GM19193 (cell line): ENCODE measurements around the gene ZFP69B.

Experiments
- POLR2A ChIP-seq: IDR thresholded peaks from 4 replicates; pipeline ENCODE4 v1.6.1; 2011; ENCODE audit not compliant: insufficient read depth, insufficient read length; ENCODE audit errors: extremely low read depth

Gene ZFP69B

DNA sequence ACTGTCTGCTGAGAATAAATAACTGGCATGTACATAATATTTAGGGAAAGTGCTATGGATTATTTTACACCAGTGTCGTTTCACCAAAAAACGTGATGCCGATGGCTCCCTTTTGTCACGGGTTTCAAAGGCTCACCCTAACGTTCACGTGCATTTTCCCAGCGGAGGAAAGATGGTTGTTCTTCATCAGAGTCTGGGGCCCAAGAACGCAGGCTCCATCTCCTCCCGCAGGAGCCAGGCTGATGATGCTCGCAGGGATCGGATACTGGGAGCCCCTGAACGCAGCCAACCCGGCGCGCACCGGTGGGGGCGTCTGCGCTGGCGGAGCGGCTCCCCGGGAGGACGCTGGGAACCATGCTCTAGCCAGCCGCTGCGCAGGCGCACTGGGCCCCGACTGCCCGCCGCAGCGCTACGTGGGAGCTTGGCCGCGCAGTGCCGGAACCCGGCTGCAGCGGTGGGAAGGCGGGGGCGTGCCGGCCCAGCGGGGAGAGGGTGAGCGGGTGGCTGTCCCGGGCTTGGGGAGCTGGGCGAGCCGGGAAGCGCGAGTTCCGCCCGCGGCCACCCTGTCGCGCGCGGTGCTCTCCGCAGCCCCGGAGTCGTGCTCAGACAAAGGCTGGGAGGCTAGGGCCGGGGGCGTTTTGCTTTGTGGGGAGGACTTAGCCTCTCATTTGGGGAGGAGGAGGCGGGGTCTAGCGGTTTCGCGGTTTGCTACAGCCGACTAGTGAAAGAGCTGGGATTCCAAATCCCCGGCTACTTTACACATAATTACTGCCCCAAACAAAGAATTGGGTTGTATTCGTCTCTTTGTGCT, at the start of gene ZFP69B:
TSS of gene ZFP69B (plus strand) at position 793 of the 811 bp plus-strand sequence. CDS start 486 bp downstream, outside the sequence.
- TF ChIP-seq POLR2A = peak; percentile 83

GRCh38 chr1:40401473-40402201, 48.6 kb upstream of the ZFP69B start:
- no peak for TF ChIP-seq POLR2A

DNA sequence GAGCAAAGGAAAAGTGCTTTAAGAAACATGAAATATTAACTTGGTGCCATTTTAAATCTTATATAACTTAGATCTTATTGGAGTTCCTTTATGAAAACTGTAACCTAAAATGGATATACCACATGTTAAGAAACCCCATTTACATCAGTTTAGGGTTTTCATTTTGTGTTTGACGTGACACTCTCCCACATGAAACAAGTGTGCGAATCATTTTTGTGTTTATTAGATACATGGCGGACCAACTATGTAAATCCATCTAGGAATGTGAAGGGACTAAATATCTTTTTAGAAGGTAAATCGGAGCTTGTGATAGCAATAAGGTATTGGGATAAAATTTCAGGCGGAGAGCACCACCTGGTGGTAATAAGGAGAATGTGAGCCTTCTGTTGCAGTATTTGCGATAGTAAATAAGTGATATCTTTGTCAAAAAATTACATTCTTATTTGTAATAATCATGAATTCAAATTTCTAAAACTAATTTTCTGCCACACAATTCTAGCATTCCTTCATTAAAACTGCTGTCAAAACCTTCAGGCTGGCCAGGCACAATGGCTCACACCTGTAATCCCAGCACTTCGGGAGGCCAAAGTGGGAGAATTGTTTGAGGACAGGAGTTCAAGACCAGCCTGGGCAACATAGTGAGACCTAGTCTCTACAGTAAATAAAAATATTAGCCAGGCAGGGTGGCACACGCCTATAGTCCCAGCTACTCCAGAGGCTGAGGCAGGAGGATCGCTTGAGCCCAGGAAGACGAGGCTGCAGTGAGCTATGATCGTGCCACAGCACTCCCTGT, 45.4 kb upstream of the ZFP69B start:
- no peak for TF ChIP-seq POLR2A

GRCh38 chr1:40405812-40406211, 44.5 kb upstream of the ZFP69B start:
- TF ChIP-seq POLR2A = no peak

DNA sequence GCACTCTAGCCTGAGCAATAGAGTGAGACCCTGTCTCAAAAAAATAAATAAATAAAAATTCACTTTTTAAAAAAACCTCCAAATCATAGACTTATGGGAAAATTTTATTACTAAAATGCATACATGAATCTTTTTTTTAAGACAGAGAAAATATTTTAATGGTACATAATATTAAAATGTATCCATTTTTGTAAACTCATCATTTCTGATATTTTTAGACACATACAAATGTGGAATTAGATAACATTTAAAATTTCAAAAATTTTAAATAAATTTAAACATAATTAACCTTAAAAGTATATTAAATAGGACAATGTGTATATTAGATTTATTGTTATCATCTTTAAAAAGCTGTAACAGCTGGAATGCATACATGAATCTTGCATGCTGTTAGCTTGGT, 42.8 kb upstream of the ZFP69B start:
- TF ChIP-seq POLR2A = no peak

DNA sequence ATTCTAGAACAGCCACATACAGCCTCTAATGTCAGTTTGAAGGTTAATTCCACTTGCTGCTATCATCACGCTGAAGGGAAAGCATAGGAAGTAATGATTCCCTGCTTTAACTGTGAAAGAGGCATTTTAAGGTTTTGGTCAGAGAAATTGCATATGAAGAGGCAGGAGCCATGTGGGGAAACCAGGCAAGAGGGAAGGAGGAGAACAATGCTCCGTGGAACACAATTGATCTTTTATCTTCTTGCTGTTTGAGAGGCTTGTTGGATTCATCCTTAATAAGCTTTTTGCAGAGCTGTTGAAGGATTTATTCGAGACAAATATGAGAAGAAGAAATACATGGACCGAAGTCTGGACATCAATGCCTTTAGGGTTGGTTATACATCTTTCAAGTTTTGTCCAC, 40.8 kb upstream of the ZFP69B start:
- TF ChIP-seq POLR2A = no peak

DNA sequence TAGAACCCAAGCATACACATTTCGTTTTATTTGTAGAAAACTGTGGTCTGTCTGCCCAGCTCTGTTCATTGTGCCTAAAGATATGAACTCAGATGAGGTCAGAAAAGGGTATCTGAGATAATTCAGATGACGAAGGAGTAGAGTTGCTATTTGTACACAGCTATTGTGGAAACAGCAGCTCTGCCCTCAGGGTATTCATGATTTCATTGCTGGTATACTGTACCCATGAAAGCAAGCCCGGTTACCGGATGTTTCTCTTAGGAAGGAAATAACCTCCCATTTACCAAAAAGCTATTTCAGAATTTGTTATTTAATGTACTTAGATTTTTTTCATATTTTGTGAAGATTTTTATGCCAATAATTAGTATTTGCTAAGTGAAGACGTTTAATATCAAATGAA, 39.0 kb upstream of the ZFP69B start:
- no peak for TF ChIP-seq POLR2A

GRCh38 chr1:40411843-40412242, 38.4 kb upstream of the ZFP69B start:
- TF ChIP-seq POLR2A = no peak

- no peak for TF ChIP-seq POLR2A
Measured at GRCh38 chr1:40413527-40414252, 36.6 kb upstream of the ZFP69B start.

- TF ChIP-seq POLR2A = no peak
Measured at GRCh38 chr1:40414331-40414730, 35.9 kb upstream of the ZFP69B start.

DNA sequence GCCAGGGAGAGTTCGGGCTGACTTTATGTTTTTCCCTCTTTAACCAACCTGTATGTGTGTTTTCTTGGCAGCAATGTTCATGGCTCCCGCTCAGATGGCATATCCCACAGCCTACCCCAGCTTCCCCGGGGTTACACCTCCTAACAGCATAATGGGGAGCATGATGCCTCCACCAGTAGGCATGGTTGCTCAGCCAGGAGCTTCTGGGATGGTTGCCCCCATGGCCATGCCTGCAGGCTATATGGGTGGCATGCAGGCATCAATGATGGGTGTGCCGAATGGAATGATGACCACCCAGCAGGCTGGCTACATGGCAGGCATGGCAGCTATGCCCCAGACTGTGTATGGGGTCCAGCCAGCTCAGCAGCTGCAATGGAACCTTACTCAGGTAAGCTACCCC, 33.6 kb upstream of the ZFP69B start:
- TF ChIP-seq POLR2A = no peak

DNA sequence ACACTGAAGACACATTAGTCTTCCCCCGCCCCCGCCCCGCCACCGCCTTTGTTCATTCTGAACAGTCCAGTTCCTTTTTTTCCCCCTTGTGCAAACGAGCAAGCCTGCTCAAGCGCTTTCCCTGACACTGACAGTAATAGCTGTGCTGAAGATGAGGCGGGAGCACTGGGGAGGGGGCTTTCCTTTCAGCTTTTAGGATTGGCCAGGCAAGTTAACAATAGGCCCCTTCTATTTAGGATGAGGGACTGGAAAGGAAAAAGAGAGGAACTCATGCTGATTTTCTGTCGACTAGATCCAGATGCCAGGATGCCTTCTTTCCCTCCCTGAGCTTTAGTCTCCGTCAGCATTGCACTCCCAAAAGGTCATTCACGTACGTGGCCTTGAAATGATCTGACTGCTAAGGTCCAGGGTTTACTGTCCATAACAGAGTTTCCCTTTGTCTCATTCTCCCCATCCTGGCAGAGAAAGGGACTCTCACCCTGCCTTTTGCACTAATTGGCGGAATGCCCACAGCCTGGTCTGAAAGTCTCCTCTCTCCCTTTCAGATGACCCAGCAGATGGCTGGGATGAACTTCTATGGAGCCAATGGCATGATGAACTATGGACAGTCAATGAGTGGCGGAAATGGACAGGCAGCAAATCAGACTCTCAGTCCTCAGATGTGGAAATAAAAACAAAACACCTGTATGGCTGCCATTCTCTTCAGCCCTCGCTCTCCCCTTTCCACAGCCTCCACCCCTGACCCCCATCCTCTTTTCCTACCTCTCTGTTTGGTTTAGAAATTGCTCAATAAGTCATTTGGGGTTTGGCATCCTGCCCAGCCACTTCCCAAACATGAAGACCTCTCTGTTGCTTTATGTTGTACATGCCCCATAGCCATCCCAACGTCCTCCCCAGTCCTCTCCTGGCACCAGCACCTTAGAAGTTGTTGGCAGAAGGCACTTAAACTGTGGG, 28.6 kb upstream of the ZFP69B start:
- TF ChIP-seq POLR2A = no peak

GRCh38 chr1:40422630-40423263, 27.5 kb upstream of the ZFP69B start:
- TF ChIP-seq POLR2A = no peak
